ENCODE results near the gene CMTR1.
A peak's percentile ranks its signal among the peaks of the same experiment; 100 is the strongest.

Gene CMTR1

GRCh38 chr6:37474316-37474715 is 41.3 kb downstream of the CMTR1 start:
- Histone ChIP-seq H3K27ac (no peak overlapping the region), H3K4me3 (no peak overlapping the region)

- H3K4me3 ChIP-seq: no peak overlapping the region
- H3K27ac ChIP-seq: no peak overlapping the region
Observed at GRCh38 chr6:37477191-37477590, 44.2 kb downstream of the CMTR1 start.

GRCh38 chr6:37477656-37478435 is 44.8 kb downstream of the CMTR1 start:
- Histone ChIP-seq H3K27ac (no peak overlapping the region), H3K4me3 (no peak overlapping the region)

- Histone ChIP-seq H3K4me3 (no peak overlapping the region), H3K27ac (no peak overlapping the region)
Observed at GRCh38 chr6:37478827-37479226, 45.8 kb downstream of the CMTR1 start.

GRCh38 chr6:37479266-37479854 is 46.3 kb downstream of the CMTR1 start:
- H3K4me3 ChIP-seq: no peak overlapping the region
- no peak overlapping the region for H3K27ac ChIP-seq

- Histone ChIP-seq H3K4me3 (no peak overlapping the region), H3K27ac (no peak overlapping the region)
Observed at GRCh38 chr6:37480118-37480736, 47.2 kb downstream of the CMTR1 start.

- no peak overlapping the region for H3K4me3 ChIP-seq
- H3K27ac ChIP-seq: no peak overlapping the region
Observed at GRCh38 chr6:37480951-37481534, 48.0 kb downstream of the CMTR1 start.

- H3K4me3 ChIP-seq: no peak overlapping the region
- no peak overlapping the region for H3K27ac ChIP-seq
Observed at GRCh38 chr6:37481711-37482605, 48.9 kb downstream of the CMTR1 start.

- Histone ChIP-seq H3K4me3 (no peak overlapping the region), H3K27ac (no peak overlapping the region)
Observed at GRCh38 chr6:37482606-37483251, 49.7 kb downstream of the CMTR1 start.

- H3K4me3 ChIP-seq: no peak overlapping the region
- no peak overlapping the region for H3K27ac ChIP-seq
Observed at GRCh38 chr6:37483252-37483901, 50.4 kb downstream of the CMTR1 start.

- no peak overlapping the region for H3K4me3 ChIP-seq
- H3K27ac ChIP-seq: peak overlapping the region in 1 of 21 experiments; percentile 38
Observed at GRCh38 chr6:37483917-37484785, 51.1 kb downstream of the CMTR1 start.

- H3K27ac ChIP-seq: peak overlapping the region in 1 of 21 experiments; percentile 38
- H3K4me3 ChIP-seq: no peak overlapping the region
Observed at GRCh38 chr6:37484786-37485170, 51.8 kb downstream of the CMTR1 start.

GRCh38 chr6:37485291-37485702 is 52.3 kb downstream of the CMTR1 start:
- no peak overlapping the region for H3K4me3 ChIP-seq
- H3K27ac ChIP-seq: peak overlapping the region in 1 of 21 experiments; percentile 10

- Histone ChIP-seq H3K27ac (no peak overlapping the region), H3K4me3 (no peak overlapping the region)
Observed at GRCh38 chr6:37486121-37486839, 53.3 kb downstream of the CMTR1 start.

- H3K27ac ChIP-seq: peak overlapping the region in 1 of 21 experiments; percentile 35
- H3K4me3 ChIP-seq: no peak overlapping the region
Observed at GRCh38 chr6:37487591-37488380, 54.8 kb downstream of the CMTR1 start.

GRCh38 chr6:37488476-37488875 is 55.5 kb downstream of the CMTR1 start:
- Histone ChIP-seq H3K4me3 (no peak overlapping the region), H3K27ac (no peak overlapping the region)

Measured in skin epidermis (tissue), 12 donors.